CD4-positive, alpha-beta T cell (primary cell): ENCODE data around the gene MAGI1. TPM values are rescaled to one million over a fixed set of nuclear protein-coding genes. Genes with fewer than 3 reads are reported as not detected.

Experiments used
- ATAC-seq: fragments of 200-7000 bp; cut with Tn5 transposase; one replicate; pipeline ENCODE4 v1.10.0; 2022; ENCODE audit warnings: mild to moderate bottlenecking; ENCODE audit not compliant: poor library complexity
- CTCF ChIA-PET: fragments of 350-600 bp; sonication (Branson Sonifier 250); formaldehyde crosslinking; loops from one replicate; lab custom pipeline; 2021; ENCODE audit warnings: antibody characterized with exemption, inconsistent platforms; lab: Charles Lee
- POLR2A ChIA-PET: fragments of 350-600 bp; sonication (Branson Sonifier 250); formaldehyde crosslinking; loops from one replicate; lab custom pipeline; 2021; ENCODE audit warnings: antibody characterized with exemption, inconsistent platforms; lab: Charles Lee
- DNase-seq, 14 experiments: peaks; one replicate each; pipeline ENCODE4 v3.0.0-alpha.2; 2013 to 2020; ENCODE audit warnings: mixed read lengths in 2 of 14
- H3K27ac ChIP-seq, 2 donors: one replicate each; pipeline versions ENCODE4 v1.5.1 to v1.7.0; 2013; ENCODE audit warnings: low read length in 2 of 2, low read depth in 1 of 2, mild to moderate bottlenecking in 1 of 2
- H3K27me3 ChIP-seq, 2 experiments: 1 replicate in 1 of 2; 2 replicates in 1 of 2; pipeline versions ENCODE4 v1.6.1 to v1.7.0; 2013; ENCODE audit warnings: low read length in 2 of 2, control low read depth in 1 of 2, mild to moderate bottlenecking in 1 of 2, moderate library complexity in 1 of 2; ENCODE audit not compliant: insufficient read depth in 2 of 2, control insufficient read depth in 1 of 2
- H3K36me3 ChIP-seq: one replicate; pipeline ENCODE4 v1.6.1; 2013; ENCODE audit warnings: low read length, control low read depth; ENCODE audit not compliant: insufficient read depth
- H3K4me1 ChIP-seq: one replicate; pipeline ENCODE4 v1.6.1; 2013; ENCODE audit warnings: low read length, control low read depth; ENCODE audit not compliant: insufficient read depth
- H3K4me3 ChIP-seq: one replicate; pipeline ENCODE4 v1.5.1; 2013; ENCODE audit warnings: mild to moderate bottlenecking, low read length, moderate library complexity
- H3K9me3 ChIP-seq, 2 experiments: 1 replicate in 1 of 2; 2 replicates in 1 of 2; pipeline versions ENCODE4 v1.6.1 to v1.7.0; 2013; ENCODE audit warnings: low read length in 2 of 2, mild to moderate bottlenecking in 2 of 2, control low read depth in 1 of 2, moderate library complexity in 1 of 2; ENCODE audit not compliant: control insufficient read depth in 1 of 2, insufficient read depth in 1 of 2
- H3K27ac Mint-ChIP-seq: one replicate; pipeline ENCODE4 v1.8.0; 2020; ENCODE audit warnings: mixed read lengths
- H3K27me3 Mint-ChIP-seq: one replicate; pipeline ENCODE4 v1.8.0; 2021; ENCODE audit warnings: mixed read lengths
- H3K36me3 Mint-ChIP-seq: one replicate; pipeline ENCODE4 v1.8.0; 2021; ENCODE audit warnings: low read depth, mixed read lengths
- H3K4me1 Mint-ChIP-seq: one replicate; pipeline ENCODE4 v1.8.0; 2021; ENCODE audit warnings: low read depth, mixed read lengths
- H3K4me3 Mint-ChIP-seq: one replicate; pipeline ENCODE4 v1.8.0; 2020; ENCODE audit warnings: mild to moderate bottlenecking, mixed read lengths
- H3K9me3 Mint-ChIP-seq: one replicate; pipeline ENCODE4 v1.8.0; 2020; ENCODE audit warnings: mixed read lengths
- intact Hi-C, 2 experiments: fragments of 100-400 bp; cut with DNase I in 1 of 2; cut with micrococcal nuclease in 1 of 2; formaldehyde crosslinking; loops; one replicate each; pipeline versions ENCODE4 v1.15.1 to v1.9.0; 2023 to 2025; cut with DNase I, micrococcal nuclease
- total RNA-seq, 174 experiments: library from RNA in 2 of 174; stranded (reverse) in 2 of 174; gene quantifications; one replicate each; pipeline ENCODE4 v1.2.3 and lab custom pipeline; 2021 to 2026
- TF ChIP-seq, protein P1 (sequence below): fragments of 200-600 bp; IDR thresholded peaks from one replicate; pipeline ENCODE4 v1.8.0; 2022; ENCODE audit warnings: antibody characterized with exemption, mild to moderate bottlenecking

Gene MAGI1
- total RNA-seq, 2 experiments from 2014 or later: not detected

DNA sequence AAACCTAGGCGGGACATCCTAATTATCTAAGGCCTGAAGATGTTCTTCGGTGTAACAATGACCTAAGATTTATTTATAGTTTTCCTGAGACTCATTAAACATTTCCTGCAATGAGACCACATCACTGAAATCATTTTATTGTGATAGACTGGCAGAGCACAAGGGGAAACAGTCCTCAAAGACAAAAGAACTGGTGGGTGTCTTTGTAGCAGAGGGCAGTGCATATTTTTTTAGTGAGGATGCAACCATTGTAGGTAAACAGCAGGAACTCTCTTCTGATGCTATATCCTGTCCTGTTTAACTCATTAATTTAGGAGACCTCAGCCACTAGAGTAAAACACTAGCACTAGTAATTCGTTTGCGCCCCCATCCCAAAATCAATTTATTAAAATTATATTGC, 100.0 kb downstream of the MAGI1 start:
- ChIA-PET POLR2A (no interaction called here), CTCF (no interaction called here)
- H3K36me3 ChIP-seq: no peaks in the 10 kb centered on the region

GRCh38 chr3:65938147-65938546, 100.6 kb downstream of the MAGI1 start:
- no peak overlapping the region for H3K27ac ChIP-seq
- Mint-ChIP-seq H3K36me3 (no peaks in the 10 kb centered on the region), H3K9me3 (peaks cover 4% of the 10 kb centered on the region), H3K4me1 (no peaks in the 10 kb centered on the region), H3K27me3 (peaks cover 6% of the 10 kb centered on the region), H3K4me3 (no peak overlapping the region), H3K27ac (no peak overlapping the region)
- no peak for ATAC-seq
- DNase-seq: no peak
- H3K4me1 ChIP-seq: no peaks in the 10 kb centered on the region
- H3K27me3 ChIP-seq: no peaks in the 10 kb centered on the region
- TF ChIP-seq, protein P1, sequence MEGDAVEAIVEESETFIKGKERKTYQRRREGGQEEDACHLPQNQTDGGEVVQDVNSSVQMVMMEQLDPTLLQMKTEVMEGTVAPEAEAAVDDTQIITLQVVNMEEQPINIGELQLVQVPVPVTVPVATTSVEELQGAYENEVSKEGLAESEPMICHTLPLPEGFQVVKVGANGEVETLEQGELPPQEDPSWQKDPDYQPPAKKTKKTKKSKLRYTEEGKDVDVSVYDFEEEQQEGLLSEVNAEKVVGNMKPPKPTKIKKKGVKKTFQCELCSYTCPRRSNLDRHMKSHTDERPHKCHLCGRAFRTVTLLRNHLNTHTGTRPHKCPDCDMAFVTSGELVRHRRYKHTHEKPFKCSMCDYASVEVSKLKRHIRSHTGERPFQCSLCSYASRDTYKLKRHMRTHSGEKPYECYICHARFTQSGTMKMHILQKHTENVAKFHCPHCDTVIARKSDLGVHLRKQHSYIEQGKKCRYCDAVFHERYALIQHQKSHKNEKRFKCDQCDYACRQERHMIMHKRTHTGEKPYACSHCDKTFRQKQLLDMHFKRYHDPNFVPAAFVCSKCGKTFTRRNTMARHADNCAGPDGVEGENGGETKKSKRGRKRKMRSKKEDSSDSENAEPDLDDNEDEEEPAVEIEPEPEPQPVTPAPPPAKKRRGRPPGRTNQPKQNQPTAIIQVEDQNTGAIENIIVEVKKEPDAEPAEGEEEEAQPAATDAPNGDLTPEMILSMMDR: no peak
- ChIA-PET CTCF (interaction anchor here (0.6 kb wide), 1 partner anchor 75 kb away, joined by 3 read pairs; no protein-coding TSS in a partner anchor), POLR2A (no interaction called here)
- no peaks in the 10 kb centered on the region for H3K36me3 ChIP-seq
- intact Hi-C loops: no loop called here
- H3K9me3 ChIP-seq: peaks cover 0 to 6% of the 10 kb centered on the region in 2 experiments
- H3K4me3 ChIP-seq: no peak overlapping the region

More for the DNA sequence above, 100.0 kb downstream of the MAGI1 start:
- intact Hi-C loops: no loop called here
- H3K27me3 Mint-ChIP-seq: peaks cover 6% of the 10 kb centered on the region
- peaks cover 0 to 5% of the 10 kb centered on the region in 2 experiments for H3K9me3 ChIP-seq
- no peaks in the 10 kb centered on the region for H3K4me1 ChIP-seq
- TF ChIP-seq, protein P1: no peak
- no peak overlapping the region for H3K27ac ChIP-seq
- DNase-seq: no peak
- no peak overlapping the region for H3K4me3 Mint-ChIP-seq
- no peaks in the 10 kb centered on the region for H3K9me3 Mint-ChIP-seq
- no peak overlapping the region for H3K27ac Mint-ChIP-seq
- no peak overlapping the region for H3K4me3 ChIP-seq
- no peak for ATAC-seq
- H3K4me1 Mint-ChIP-seq: no peaks in the 10 kb centered on the region
- H3K27me3 ChIP-seq: no peaks in the 10 kb centered on the region
- H3K36me3 Mint-ChIP-seq: no peaks in the 10 kb centered on the region

GRCh38 chr3:65936908-65937638, 101.6 kb downstream of the MAGI1 start:
- intact Hi-C loops: no loop called here
- Histone ChIP-seq H3K27me3 (no peaks in the 10 kb centered on the region), H3K4me3 (no peak overlapping the region), H3K9me3 (peaks cover 0 to 6% of the 10 kb centered on the region in 2 experiments), H3K27ac (no peak overlapping the region), H3K4me1 (no peaks in the 10 kb centered on the region), H3K36me3 (no peaks in the 10 kb centered on the region)
- Mint-ChIP-seq H3K4me3 (no peak overlapping the region), H3K4me1 (no peaks in the 10 kb centered on the region), H3K27me3 (peaks cover 6% of the 10 kb centered on the region), H3K27ac (no peak overlapping the region), H3K36me3 (no peaks in the 10 kb centered on the region), H3K9me3 (peaks cover 4% of the 10 kb centered on the region)
- POLR2A ChIA-PET: no interaction called here
- ATAC-seq: no peak
- CTCF ChIA-PET: no interaction called here
- DNase-seq: no peak
- TF ChIP-seq, protein P1: no peak
